Activated gamma-delta T cell (primary cell): Measurements from ENCODE around the gene SEC16B.

Source experiments
- DNase-seq: peaks from one replicate; lab custom pipeline; 2025; lab: John Stamatoyannopoulos, UW

SEC16B gene

GRCh38 chr1:177913762-177914540 is 55.9 kb downstream of the SEC16B start:
- no peak for DNase-seq

- DNase-seq, result no peak
Measured at GRCh38 chr1:177912991-177913390, 56.9 kb downstream of the SEC16B start.

- DNase-seq, result no peak
Measured at GRCh38 chr1:177909416-177909815, 60.4 kb downstream of the SEC16B start.

- no peak for DNase-seq
Measured at GRCh38 chr1:177907000-177907399, 62.9 kb downstream of the SEC16B start.

- no peak for DNase-seq
Measured at GRCh38 chr1:177905686-177906085, 64.2 kb downstream of the SEC16B start.

- DNase-seq, result no peak
Measured at GRCh38 chr1:177902266-177902665, 67.6 kb downstream of the SEC16B start.

GRCh38 chr1:177897998-177898654 is 71.7 kb downstream of the SEC16B start:
- DNase-seq, result no peak

- DNase-seq, result no peak
Measured at GRCh38 chr1:177897281-177897997, 72.4 kb downstream of the SEC16B start.
